IMR-90 (cell line): ENCODE data around the gene PPP6R3. TPM values are rescaled to one million over a fixed set of nuclear protein-coding genes. Genes with fewer than 3 reads are reported as not detected.

Experiments used
- ATAC-seq: fragments of 200-7000 bp; cut with Tn5 transposase; 2 replicates; pipeline ENCODE4 v1.9.1; 2020; ENCODE audit warnings: low read depth, mild to moderate bottlenecking, moderate library complexity
- BruUV-seq: library from RNA; stranded (reverse); fragments of 400-500 nt; replicated peaks from 2 replicates; lab custom pipeline; 2021; lab: Mats Ljungman, UMichigan
- CTCF ChIA-PET: fragments of 300-600 bp; formaldehyde crosslinking; extraction: SDS; loops from one replicate; lab custom pipeline; 2021; ENCODE audit warnings: antibody characterized with exemption; lab: Yijun Ruan, JAX
- POLR2A ChIA-PET: fragments of 300-600 bp; sonication (Branson Sonifier 250); formaldehyde crosslinking; loops from one replicate; lab custom pipeline; 2022; ENCODE audit warnings: antibody characterized with exemption; ENCODE audit not compliant: unreplicated experiment; lab: Charles Lee
- DNase-seq: peaks from one replicate; pipeline ENCODE4 v3.0.0; 2013
- H2AFZ ChIP-seq: replicated peaks from 2 replicates; pipeline ENCODE3; 2013; ENCODE audit warnings: low read length, mild to moderate bottlenecking; ENCODE audit not compliant: poor library complexity
- H2AK5ac ChIP-seq: 2 replicates; pipeline ENCODE4 v1.6.1; 2013; ENCODE audit warnings: low read depth, low read length, inconsistent platforms
- H2AK9ac ChIP-seq: replicated peaks from 2 replicates; pipeline ENCODE3; 2013; ENCODE audit warnings: mild to moderate bottlenecking, low read depth, low read length, moderate library complexity; ENCODE audit not compliant: poor library complexity
- H2BK120ac ChIP-seq: 2 replicates; pipeline ENCODE4 v1.6.1; 2013; ENCODE audit warnings: low read depth, low read length, inconsistent platforms
- H2BK15ac ChIP-seq: 3 replicates; pipeline ENCODE4 v1.6.1; 2013; ENCODE audit warnings: low read depth, low read length, inconsistent platforms
- H2BK20ac ChIP-seq: 2 replicates; pipeline ENCODE4 v1.6.1; 2013; ENCODE audit warnings: low read depth, mild to moderate bottlenecking, inconsistent platforms, low read length, moderate library complexity
- H2BK5ac ChIP-seq: 2 replicates; pipeline ENCODE4 v1.6.1; 2013; ENCODE audit warnings: mild to moderate bottlenecking, low read depth, low read length, inconsistent platforms; ENCODE audit not compliant: poor library complexity, severe bottlenecking
- H3K14ac ChIP-seq: replicated peaks from 2 replicates; pipeline ENCODE4 v1.6.1; 2013; ENCODE audit warnings: low read depth, low read length, inconsistent platforms
- H3K18ac ChIP-seq: 2 replicates; pipeline ENCODE4 v1.6.1; 2013; ENCODE audit warnings: low read depth, low read length, control low read depth
- H3K23ac ChIP-seq: 2 replicates; pipeline ENCODE4 v1.6.1; 2013; ENCODE audit warnings: low read depth, low read length, inconsistent platforms
- H3K27ac ChIP-seq: 2 replicates; pipeline ENCODE4 v1.5.1; 2013; ENCODE audit warnings: mild to moderate bottlenecking, control low read depth, low read length; ENCODE audit not compliant: insufficient read depth
- H3K27me3 ChIP-seq: 2 replicates; pipeline ENCODE4 v1.6.1; 2013; ENCODE audit warnings: low read length; ENCODE audit not compliant: control insufficient read depth, insufficient read depth
- H3K36me3 ChIP-seq: 2 replicates; pipeline ENCODE4 v1.6.1; 2013; ENCODE audit warnings: low read length, mixed read lengths; ENCODE audit not compliant: control insufficient read depth, insufficient read depth
- H3K4ac ChIP-seq: 2 replicates; pipeline ENCODE4 v1.6.1; 2013; ENCODE audit warnings: low read depth, low read length, inconsistent platforms
- H3K4me1 ChIP-seq: 2 replicates; pipeline ENCODE4 v1.6.1; 2013; ENCODE audit warnings: low read length, mixed read lengths; ENCODE audit not compliant: control insufficient read depth, insufficient read depth
- H3K4me2 ChIP-seq: 2 replicates; pipeline ENCODE4 v1.6.1; 2013; ENCODE audit warnings: low read depth, mild to moderate bottlenecking, control low read depth, low read length, moderate library complexity
- H3K4me3 ChIP-seq: 2 replicates; pipeline ENCODE4 v1.5.1; 2013; ENCODE audit warnings: low read depth, mild to moderate bottlenecking, control low read depth, low read length, moderate library complexity; ENCODE audit not compliant: insufficient read depth
- H3K56ac ChIP-seq: 2 replicates; pipeline ENCODE4 v1.6.1; 2013; ENCODE audit warnings: low read length, inconsistent platforms; ENCODE audit not compliant: insufficient read depth; ENCODE audit errors: extremely low read depth
- H3K79me1 ChIP-seq, 2 experiments: 2 replicates each; pipeline ENCODE4 v1.6.1; 2013; ENCODE audit warnings: low read length in 2 of 2, inconsistent platforms in 1 of 2, low read depth in 1 of 2
- H3K9ac ChIP-seq: 2 replicates; pipeline ENCODE4 v1.6.1; 2013; ENCODE audit warnings: low read depth, low read length, control low read depth
- H3K9me1 ChIP-seq: 2 replicates; pipeline ENCODE4 v1.6.1; 2013; ENCODE audit warnings: low read length, inconsistent platforms; ENCODE audit not compliant: insufficient read depth
- H3K9me3 ChIP-seq: 2 replicates; pipeline ENCODE4 v1.6.1; 2013; ENCODE audit warnings: low read length; ENCODE audit not compliant: control insufficient read depth, insufficient read depth
- H4K20me1 ChIP-seq: 2 replicates; pipeline ENCODE4 v1.6.1; 2013; ENCODE audit warnings: low read length, inconsistent platforms; ENCODE audit not compliant: insufficient read depth
- H4K5ac ChIP-seq: 2 replicates; pipeline ENCODE4 v1.6.1; 2013; ENCODE audit warnings: mild to moderate bottlenecking, low read depth, low read length, control low read depth
- H4K8ac ChIP-seq, 2 experiments: 2 replicates each; pipeline ENCODE4 v1.6.1; 2013; ENCODE audit warnings: low read depth in 2 of 2, low read length in 2 of 2, control low read depth in 1 of 2, inconsistent platforms in 1 of 2
- H4K91ac ChIP-seq: 2 replicates; pipeline ENCODE4 v1.6.1; 2013; ENCODE audit warnings: low read depth, low read length, inconsistent platforms; ENCODE audit not compliant: insufficient read depth
- CEBPB ChIP-seq: IDR thresholded peaks from 2 replicates; pipeline ENCODE4 v1.6.1; 2012; ENCODE audit warnings: low read depth, low read length, improper control_type of control experiment
- CTCF ChIP-seq: conservative IDR thresholded peaks from 2 replicates; pipeline ENCODE4 v1.5.1; 2012; ENCODE audit warnings: mild to moderate bottlenecking, low read depth, low read length, improper control_type of control experiment
- ELK1 ChIP-seq: fragments of 150-350 bp; IDR thresholded peaks from 2 replicates; pipeline ENCODE4 v1.6.1; 2016; ENCODE audit warnings: low read depth, mild to moderate bottlenecking, low read length, moderate library complexity, borderline replicate concordance
- MAFK ChIP-seq: IDR thresholded peaks from 2 replicates; pipeline ENCODE4 v1.6.1; 2012; ENCODE audit warnings: low read depth, low read length, improper control_type of control experiment
- MAZ ChIP-seq: IDR thresholded peaks from 2 replicates; pipeline ENCODE4 v1.6.1; 2012; ENCODE audit warnings: low read depth, mild to moderate bottlenecking, low read length, improper control_type of control experiment, moderate library complexity, borderline replicate concordance
- MXI1 ChIP-seq: IDR thresholded peaks from 2 replicates; pipeline ENCODE4 v1.6.1; 2012; ENCODE audit warnings: low read depth, mild to moderate bottlenecking, low read length, moderate library complexity, borderline replicate concordance
- POLR2A ChIP-seq: IDR thresholded peaks from 2 replicates; pipeline ENCODE4 v1.6.1; 2012; ENCODE audit warnings: mild to moderate bottlenecking, low read depth, low read length
- RAD21 ChIP-seq: IDR thresholded peaks from 2 replicates; pipeline ENCODE4 v1.6.1; 2012; ENCODE audit warnings: low read length, improper control_type of control experiment
- RCOR1 ChIP-seq: IDR thresholded peaks from 2 replicates; pipeline ENCODE4 v1.6.1; 2012; ENCODE audit warnings: mild to moderate bottlenecking, low read length, improper control_type of control experiment; ENCODE audit not compliant: insufficient replicate concordance
- RFX5 ChIP-seq: IDR thresholded peaks from 2 replicates; pipeline ENCODE4 v1.8.0; 2012; ENCODE audit warnings: low read depth, mild to moderate bottlenecking, low read length, moderate library complexity
- SMC3 ChIP-seq: fragments of 150-350 bp; IDR thresholded peaks from 2 replicates; pipeline ENCODE4 v1.6.1; 2016; ENCODE audit warnings: low read depth, mild to moderate bottlenecking, antibody characterized with exemption, low read length, moderate library complexity
- USF2 ChIP-seq: fragments of 150-350 bp; IDR thresholded peaks from 2 replicates; pipeline ENCODE4 v1.6.1; 2017; ENCODE audit warnings: mild to moderate bottlenecking, antibody characterized with exemption, low read length, low read depth
- WGBS, 2 experiments: methylation state at CpG; one replicate each; pipeline versions ENCODE4 v1.1.5 to v1.1.7; 2013; ENCODE audit warnings: missing lambda C conversion rate in 2 of 2; ENCODE audit not compliant: insufficient read length in 1 of 2; ENCODE audit errors: extremely low coverage in 2 of 2; 5-methylcytosine and 5-hydroxymethylcytosine counted together
- dilution Hi-C: fragments of 300-500 bp; cut with HindIII; formaldehyde crosslinking; loops from one replicate; pipeline ENCODE4 v1.14.3; 2018; ENCODE audit warnings: low sequenced_read_pairs; ENCODE audit not compliant: unreplicated experiment
- in situ Hi-C: fragments of 300-500 bp; cut with MboI; formaldehyde crosslinking; loops from 3 replicates; pipeline ENCODE4 v1.14.3; 2019; ENCODE audit warnings: low sequenced_read_pairs, inconsistent platforms, mixed read lengths
- intact Hi-C: fragments of 100-400 bp; cut with micrococcal nuclease; formaldehyde crosslinking; loops from 2 replicates; pipeline ENCODE4 v1.10.0; 2022
- polyA plus RNA-seq, 3 experiments: library from polyadenylated mRNA; depleted of rRNA; stranded (reverse); fragments of >200 nt; gene quantifications; 2 replicates each; pipeline ENCODE4 v1.2.3, GENCODE V29; 2012; ENCODE audit warnings: low replicate concordance in 1 of 3
- total RNA-seq: library from RNA; depleted of rRNA; stranded (reverse); fragments of >200 nt; gene quantifications from 2 replicates; pipeline ENCODE4 v1.2.3, GENCODE V29; 2012

Gene PPP6R3
- total and polyA plus RNA-seq, 2 of the 4 experiments (the other 2 are of a cell fraction), result 29.0 to 123 TPM

- no peaks in the 10 kb centered on the region for H4K20me1 ChIP-seq
- dilution Hi-C loops (no loop called here), in situ Hi-C loops (no loop called here), intact Hi-C loops (no loop called here)
- H2AK5ac ChIP-seq, result no peak overlapping the region
- peaks cover 14% of the 10 kb centered on the region for H3K9me3 ChIP-seq
- H4K8ac ChIP-seq, result no peak overlapping the region
- no peak overlapping the region for H3K56ac ChIP-seq
- H2AFZ ChIP-seq, result no peak overlapping the region
- no peak overlapping the region for H2BK20ac ChIP-seq
- ATAC-seq (no peak), DNase-seq (no peak)
- no peak overlapping the region for H2AK9ac ChIP-seq
- no peak overlapping the region for H2BK120ac ChIP-seq
- POLR2A ChIA-PET, result no interaction called here
- H2BK15ac ChIP-seq, result no peak overlapping the region
- H3K4ac ChIP-seq, result no peak overlapping the region
- no peak overlapping the region for H3K23ac ChIP-seq
- TF ChIP-seq MAZ (no peak), MXI1 (no peak), RFX5 (no peak), POLR2A (no peak), CTCF (no peak), CEBPB (no peak), ELK1 (no peak), RAD21 (no peak), USF2 (no peak), MAFK (no peak), SMC3 (no peak), RCOR1 (no peak)
- peaks cover 64% of the 10 kb centered on the region for H3K36me3 ChIP-seq
- no peak overlapping the region for H3K4me2 ChIP-seq
- 100% methylated on average over 1 of the region's 3 CpGs; no CpG with 5 or more reads in 1 of the 2 experiments for WGBS, 2 experiments
- H3K27ac ChIP-seq, result no peak overlapping the region
- H3K4me3 ChIP-seq, result no peak overlapping the region
- BruUV-seq, result no TSS peak
- no peak overlapping the region for H3K9ac ChIP-seq
- H3K18ac ChIP-seq, result no peak overlapping the region
- no peaks in the 10 kb centered on the region; the same call in 1 of the 2 replicates for H3K9me1 ChIP-seq
- H4K5ac ChIP-seq, result no peak overlapping the region
- H4K91ac ChIP-seq, result no peak overlapping the region
- H2BK5ac ChIP-seq, result no peak overlapping the region
- H3K27me3 ChIP-seq, result no peaks in the 10 kb centered on the region
- H3K79me1 ChIP-seq, result no peaks in the 10 kb centered on the region
- CTCF ChIA-PET, result no interaction called here
- H3K4me1 ChIP-seq, result no peaks in the 10 kb centered on the region
- H3K14ac ChIP-seq, result no peak overlapping the region
These were observed 30.9 kb upstream of the PPP6R3 start for GRCh38 chr11:68429661-68430060.
